Dermis microvascular lymphatic vessel endothelial cell (primary cell): Measurements from ENCODE around the gene FAM149B1. TPM values are rescaled to one million over a fixed set of nuclear protein-coding genes. Genes with fewer than 3 reads are reported as not detected.

Experiments
- DNase-seq, 2 donors: peaks; one replicate each; pipeline versions ENCODE4 v3.0.0 to v3.0.0-alpha.2; 2010; ENCODE audit warnings: low read depth in 2 of 2
- total RNA-seq: library from RNA; depleted of rRNA; stranded (reverse); fragments of >200 nt; gene quantifications from 2 replicates; pipeline ENCODE4 v1.2.1, GENCODE V29; 2014

The FAM149B1 gene
- total RNA-seq, 1 donor from 2014 or later, result 19.6 TPM

- DNase-seq, result no peak
Measured at GRCh38 chr10:73264423-73264822, 96.5 kb downstream of the FAM149B1 start.

DNA sequence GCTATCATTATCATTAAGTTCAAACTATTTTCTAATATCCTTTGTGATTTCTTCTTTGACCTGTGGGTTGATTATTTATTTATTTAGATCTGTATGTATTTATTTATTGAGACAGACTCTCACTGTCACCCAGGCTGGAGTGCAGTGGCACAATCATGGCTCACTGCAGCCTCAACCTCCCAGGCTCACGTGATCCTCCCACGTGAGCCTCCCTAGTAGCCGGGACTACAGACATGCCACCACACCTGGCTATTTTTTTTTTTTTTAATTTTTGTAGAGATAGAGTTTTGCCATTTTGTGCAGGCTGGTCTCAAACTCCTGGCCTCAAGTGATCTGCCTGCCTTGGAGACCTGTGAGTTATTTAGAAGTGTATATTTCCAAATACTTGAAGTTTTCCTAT is 113.2 kb downstream of the FAM149B1 start:
- DNase-seq, result no peak

DNA sequence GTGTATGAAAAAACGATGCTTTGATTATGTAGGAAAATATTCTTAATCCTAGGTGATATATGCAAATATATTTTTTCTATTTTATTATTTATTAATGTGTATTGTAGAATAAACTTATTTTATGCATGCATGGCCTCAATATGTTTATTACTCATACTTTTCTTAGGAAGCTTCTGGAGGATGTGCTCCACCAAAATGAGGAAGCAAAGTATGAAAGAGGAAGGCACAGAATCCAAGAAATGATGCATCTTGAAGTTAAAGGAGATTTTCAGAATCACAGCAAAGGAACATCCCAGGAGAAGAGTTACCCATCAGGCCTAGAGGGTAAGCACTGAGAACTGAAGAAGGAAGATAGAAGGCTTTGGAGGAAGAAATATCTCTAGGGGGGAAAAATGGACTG is 119.5 kb downstream of the FAM149B1 start:
- no peak for DNase-seq

GRCh38 chr10:73289958-73290357 is 122.0 kb downstream of the FAM149B1 start:
- DNase-seq, result no peak

- no peak for DNase-seq
Measured at GRCh38 chr10:73293461-73293860, 125.5 kb downstream of the FAM149B1 start.

Other genes starting within 250 kb of the FAM149B1 start
- gene PLA2G12B, start 213.3 kb upstream of the FAM149B1 start, total RNA-seq, result 0.13 TPM in 2 replicates
- 50.7 and 55.7 TPM in 2 replicates for gene P4HA1, start 71.3 kb upstream of the FAM149B1 start, total RNA-seq
- 1.0 and 1.3 TPM in 2 replicates for gene NUDT13, start 57.7 kb upstream of the FAM149B1 start, total RNA-seq
- 19.1 and 21.6 TPM in 2 replicates for gene ECD, start 111 bp upstream of the FAM149B1 start, total RNA-seq
- 19.1 and 30.8 TPM in 2 replicates for gene DNAJC9, start 79.1 kb downstream of the FAM149B1 start, total RNA-seq
- gene MRPS16, start 84.5 kb downstream of the FAM149B1 start, total RNA-seq, result 60.8 and 62.6 TPM in 2 replicates
- 0.13 and 0.26 TPM in 2 replicates for gene CFAP70, start 190.7 kb downstream of the FAM149B1 start, total RNA-seq
- 89.6 and 101 TPM in 2 replicates for gene ANXA7, start 245.9 kb downstream of the FAM149B1 start, total RNA-seq